Testis (tissue), 3 donors: Measurements from ENCODE around the gene EP400. TPM values are rescaled to one million over a fixed set of nuclear protein-coding genes. Genes with fewer than 3 reads are reported as not detected.

Experiments used
- DNase-seq: peaks from one replicate; pipeline ENCODE4 v3.0.0-alpha.2; 2019
- H3K27ac ChIP-seq, 2 donors: fragments of 200-600 bp; sonication (generic); one replicate each; pipeline ENCODE4 v1.5.1; 2019
- H3K27me3 ChIP-seq: fragments of 200-600 bp; sonication (generic); one replicate; pipeline ENCODE4 v1.5.1; 2019
- H3K36me3 ChIP-seq: fragments of 200-600 bp; sonication (generic); one replicate; pipeline ENCODE4 v1.5.1; 2017; ENCODE audit warnings: low read depth; ENCODE audit errors: missing control alignments
- H3K4me1 ChIP-seq: fragments of 200-600 bp; sonication (generic); one replicate; pipeline ENCODE4 v1.5.1; 2019
- H3K4me3 ChIP-seq, 2 donors: fragments of 200-600 bp; sonication (generic); one replicate each; pipeline ENCODE4 v1.5.1; 2017 to 2019
- H3K9me3 ChIP-seq: fragments of 200-600 bp; sonication (generic); one replicate; pipeline ENCODE4 v1.5.1; 2017
- POLR2A ChIP-seq: fragments of 450-650 bp; IDR thresholded peaks from one replicate; pipeline ENCODE4 v1.6.1; 2017; ENCODE audit warnings: antibody characterized with exemption, mild to moderate bottlenecking, moderate library complexity
- WGBS, 2 donors: methylation state at CpG; one replicate each; pipeline ENCODE4 v1.1.5; 2018; 5-methylcytosine and 5-hydroxymethylcytosine counted together
- intact Hi-C: fragments of 100-400 bp; cut with DNase I; formaldehyde crosslinking; loops from one replicate; pipeline ENCODE4 v1.15.1; 2023; ENCODE audit warnings: low total_unique reads
- polyA plus RNA-seq: library from polyadenylated mRNA; stranded (reverse); fragments of 350-450 nt; fragmentation: Illumina TruSeq; extraction: RNeasy Lipid Tissue Mini Kit (QIAGEN cat#74804); gene quantifications from one replicate; pipeline ENCODE4 v1.2.3, GENCODE V29; 2014; ENCODE audit warnings: low read depth, low replicate concordance; ENCODE audit not compliant: insufficient read depth
- total RNA-seq, 2 donors: library from RNA; depleted of rRNA; stranded (reverse); fragments of >200 nt; gene quantifications; one replicate each; pipeline ENCODE4 v1.2.3, GENCODE V29; 2016
- TF ChIP-seq, protein P1 (sequence below), 3 experiments: fragments of 450-650 bp in 2 of 3; fragments of 200-600 bp in 1 of 3; sonication (generic) in 1 of 3; IDR thresholded peaks; one replicate each; pipeline ENCODE4 v1.5.1; 2016 to 2019; ENCODE audit warnings: antibody characterized with exemption in 3 of 3, mild to moderate bottlenecking in 2 of 3, moderate library complexity in 1 of 3

Gene EP400
- total and polyA plus RNA-seq, 3 donors from 2014 or later = 44.2 to 83.0 (median 69.4) TPM

GRCh38 chr12:132071040-132071810, 121.5 kb downstream of the EP400 start:
- H3K4me1 ChIP-seq = no peaks in the 10 kb centered on the region
- no peaks in the 10 kb centered on the region for H3K36me3 ChIP-seq
- no peak for DNase-seq
- H3K27ac ChIP-seq = no peak overlapping the region
- no peaks in the 10 kb centered on the region for H3K27me3 ChIP-seq
- 74 to 79% methylated on average over 12 of the region's 12 CpGs for WGBS, 2 donors
- TF ChIP-seq POLR2A = no peak
- TF ChIP-seq, protein P1, sequence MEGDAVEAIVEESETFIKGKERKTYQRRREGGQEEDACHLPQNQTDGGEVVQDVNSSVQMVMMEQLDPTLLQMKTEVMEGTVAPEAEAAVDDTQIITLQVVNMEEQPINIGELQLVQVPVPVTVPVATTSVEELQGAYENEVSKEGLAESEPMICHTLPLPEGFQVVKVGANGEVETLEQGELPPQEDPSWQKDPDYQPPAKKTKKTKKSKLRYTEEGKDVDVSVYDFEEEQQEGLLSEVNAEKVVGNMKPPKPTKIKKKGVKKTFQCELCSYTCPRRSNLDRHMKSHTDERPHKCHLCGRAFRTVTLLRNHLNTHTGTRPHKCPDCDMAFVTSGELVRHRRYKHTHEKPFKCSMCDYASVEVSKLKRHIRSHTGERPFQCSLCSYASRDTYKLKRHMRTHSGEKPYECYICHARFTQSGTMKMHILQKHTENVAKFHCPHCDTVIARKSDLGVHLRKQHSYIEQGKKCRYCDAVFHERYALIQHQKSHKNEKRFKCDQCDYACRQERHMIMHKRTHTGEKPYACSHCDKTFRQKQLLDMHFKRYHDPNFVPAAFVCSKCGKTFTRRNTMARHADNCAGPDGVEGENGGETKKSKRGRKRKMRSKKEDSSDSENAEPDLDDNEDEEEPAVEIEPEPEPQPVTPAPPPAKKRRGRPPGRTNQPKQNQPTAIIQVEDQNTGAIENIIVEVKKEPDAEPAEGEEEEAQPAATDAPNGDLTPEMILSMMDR (IDR thresholded peaks at IDR 0.05) = no peak
- H3K4me3 ChIP-seq = no peak overlapping the region
- no peaks in the 10 kb centered on the region for H3K9me3 ChIP-seq
- intact Hi-C loops = no loop called here

DNA sequence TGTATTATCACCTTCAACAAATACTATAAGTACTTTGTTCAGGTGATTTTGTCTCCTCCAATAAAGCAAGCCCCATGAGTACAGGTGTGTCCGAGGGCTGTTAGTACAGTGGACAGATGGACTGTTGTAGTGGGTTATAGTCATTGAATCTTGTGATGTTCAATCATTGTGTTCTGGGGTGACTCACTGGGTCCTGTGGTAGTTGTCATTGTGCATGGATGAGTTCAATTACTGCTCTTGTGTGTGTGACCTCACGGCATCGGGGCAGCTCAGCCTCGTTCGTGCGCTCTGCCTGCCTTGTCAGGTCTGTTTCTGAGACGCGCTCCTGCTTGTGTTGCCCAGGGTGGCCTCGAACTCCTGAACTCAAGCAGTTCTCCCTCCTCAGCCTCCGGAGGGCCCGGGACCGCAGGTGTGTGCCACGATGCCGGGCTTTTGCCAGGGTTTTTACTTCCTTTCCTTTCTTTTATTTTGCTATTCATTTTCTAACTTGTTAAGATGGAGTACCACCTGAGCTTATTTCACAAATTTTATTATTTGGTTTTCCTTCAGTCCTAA, 122.2 kb downstream of the EP400 start:
- intact Hi-C loops = no loop called here
- peak; percentile 10 for DNase-seq
- H3K27me3 ChIP-seq = no peaks in the 10 kb centered on the region
- H3K27ac ChIP-seq = no peak overlapping the region
- H3K4me1 ChIP-seq = peaks cover 3% of the 10 kb centered on the region
- no peaks in the 10 kb centered on the region for H3K36me3 ChIP-seq
- 89 to 91% methylated on average over 14 of the region's 14 CpGs for WGBS, 2 donors
- H3K4me3 ChIP-seq = no peak overlapping the region
- TF ChIP-seq, protein P1 (IDR thresholded peaks at IDR 0.05) = no peak
- TF ChIP-seq POLR2A = no peak
- no peaks in the 10 kb centered on the region for H3K9me3 ChIP-seq

GRCh38 chr12:132074216-132074615, 124.5 kb downstream of the EP400 start:
- H3K9me3 ChIP-seq = no peaks in the 10 kb centered on the region
- TF ChIP-seq, protein P1 (IDR thresholded peaks at IDR 0.05) = no peak
- no peak for TF ChIP-seq POLR2A
- H3K36me3 ChIP-seq = no peaks in the 10 kb centered on the region
- no peak overlapping the region for H3K27ac ChIP-seq
- H3K4me3 ChIP-seq = no peak overlapping the region
- intact Hi-C loops = no loop called here
- H3K4me1 ChIP-seq = peaks cover 16% of the 10 kb centered on the region
- H3K27me3 ChIP-seq = no peaks in the 10 kb centered on the region
- WGBS, 2 donors = 84 to 89% methylated on average over 14 of the region's 14 CpGs
- DNase-seq = peak; percentile 9

- H3K9me3 ChIP-seq = no peaks in the 10 kb centered on the region
- H3K4me1 ChIP-seq = peaks cover 21% of the 10 kb centered on the region
- peak; percentile 14 for DNase-seq
- intact Hi-C loops = no loop called here
- H3K27ac ChIP-seq = no peak overlapping the region
- no peaks in the 10 kb centered on the region for H3K27me3 ChIP-seq
- no peak overlapping the region for H3K4me3 ChIP-seq
- H3K36me3 ChIP-seq = no peaks in the 10 kb centered on the region
- WGBS, 2 donors = 93% methylated on average over 13 to 15 of the region's 15 CpGs
- TF ChIP-seq, protein P1 (IDR thresholded peaks at IDR 0.05) = no peak
- no peak for TF ChIP-seq POLR2A
Observed at GRCh38 chr12:132075026-132075713, 125.4 kb downstream of the EP400 start.
